ENCODE results near the gene RNF31. TPM values are rescaled to one million over a fixed set of nuclear protein-coding genes. Genes with fewer than 3 reads are reported as not detected.

Gene RNF31
- total RNA-seq, 1 experiment from 2014 or later = 69.6 TPM

DNA sequence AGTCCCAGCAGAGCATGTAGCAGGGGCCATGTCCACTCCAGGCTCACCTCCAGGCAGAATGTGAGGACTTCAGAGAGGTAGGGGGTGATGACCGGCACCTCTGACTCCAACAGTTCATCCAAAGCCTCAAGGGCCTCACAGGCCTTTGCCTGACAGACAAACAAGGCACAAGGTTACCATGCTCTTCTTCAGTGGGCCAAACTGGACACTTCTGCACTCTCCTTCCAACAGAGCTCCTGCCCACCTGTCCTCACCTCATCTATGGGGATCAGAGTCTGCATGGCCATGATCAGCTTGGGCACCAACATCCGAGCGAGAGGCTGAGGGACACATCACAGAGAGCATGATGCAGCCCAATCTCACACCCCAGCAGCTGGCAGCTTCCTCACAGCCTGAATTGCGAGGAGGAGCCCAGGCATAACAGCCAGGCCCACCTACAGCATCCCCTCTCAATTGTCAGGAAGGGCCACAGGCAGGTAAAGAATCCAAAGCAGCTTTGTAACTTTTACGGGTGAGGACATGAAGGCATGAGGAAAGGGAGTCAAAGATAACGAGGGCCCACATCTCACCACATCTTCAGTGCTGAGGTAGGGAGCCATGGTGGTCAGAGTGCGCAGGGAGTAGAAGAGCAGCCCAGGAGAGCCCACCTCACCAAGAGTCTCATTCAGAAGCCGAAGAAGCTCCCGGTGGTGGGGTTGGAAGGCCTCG lies 39.7 kb downstream of the RNF31 start:
- DNase-seq (no peak), ATAC-seq (no peak)
- TF ChIP-seq EZH2phosphoT487 (IDR thresholded peaks at IDR 0.05; ENCODE audit: borderline replicate concordance, low read length) (no peak), EZH2 (IDR thresholded peaks at IDR 0.05; ENCODE audit: low read length, unreplicated experiment) (no peak)
- TF ChIP-seq, protein P1, sequence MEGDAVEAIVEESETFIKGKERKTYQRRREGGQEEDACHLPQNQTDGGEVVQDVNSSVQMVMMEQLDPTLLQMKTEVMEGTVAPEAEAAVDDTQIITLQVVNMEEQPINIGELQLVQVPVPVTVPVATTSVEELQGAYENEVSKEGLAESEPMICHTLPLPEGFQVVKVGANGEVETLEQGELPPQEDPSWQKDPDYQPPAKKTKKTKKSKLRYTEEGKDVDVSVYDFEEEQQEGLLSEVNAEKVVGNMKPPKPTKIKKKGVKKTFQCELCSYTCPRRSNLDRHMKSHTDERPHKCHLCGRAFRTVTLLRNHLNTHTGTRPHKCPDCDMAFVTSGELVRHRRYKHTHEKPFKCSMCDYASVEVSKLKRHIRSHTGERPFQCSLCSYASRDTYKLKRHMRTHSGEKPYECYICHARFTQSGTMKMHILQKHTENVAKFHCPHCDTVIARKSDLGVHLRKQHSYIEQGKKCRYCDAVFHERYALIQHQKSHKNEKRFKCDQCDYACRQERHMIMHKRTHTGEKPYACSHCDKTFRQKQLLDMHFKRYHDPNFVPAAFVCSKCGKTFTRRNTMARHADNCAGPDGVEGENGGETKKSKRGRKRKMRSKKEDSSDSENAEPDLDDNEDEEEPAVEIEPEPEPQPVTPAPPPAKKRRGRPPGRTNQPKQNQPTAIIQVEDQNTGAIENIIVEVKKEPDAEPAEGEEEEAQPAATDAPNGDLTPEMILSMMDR (conservative IDR thresholded peaks at IDR 0.05; ENCODE audit: low read depth, low read length) = no peak
- no peaks in the 10 kb centered on the region for H3F3A ChIP-seq (ENCODE audit: low read length, unreplicated experiment)
- H3K9me2 ChIP-seq (replicated peaks; ENCODE audit: low read length) = no peaks in the 10 kb centered on the region
- H2AFZ ChIP-seq (ENCODE audit: low read length) = no peak overlapping the region
- no peaks in the 10 kb centered on the region for H3K27me3 ChIP-seq (ENCODE audit: low read length)
- no TSS peak for BruUV-seq (replicated peaks)
- POLR2A ChIA-PET (ENCODE audit: unreplicated experiment) = no interaction called here
- peak overlapping the region; percentile 86 for H3K4me2 ChIP-seq (ENCODE audit: low read length)
- peaks cover 24% of the 10 kb centered on the region; the same call in 1 of the 2 replicates for H3K36me3 ChIP-seq (ENCODE audit: low read depth, low read length)
- H3K4me1 ChIP-seq (ENCODE audit: insufficient read depth, low read length) = peaks cover 8% of the 10 kb centered on the region
- intact Hi-C loops (cut with micrococcal nuclease) = no loop called here
- CTCF ChIA-PET = no interaction called here
- H3K27ac ChIP-seq (ENCODE audit: low read length) = no peak overlapping the region
- H4K20me1 ChIP-seq (ENCODE audit: low read length) = no peaks in the 10 kb centered on the region
- peak overlapping the region; percentile 76; the same call in 1 of the 2 replicates for H3K4me3 ChIP-seq (ENCODE audit: low read length)
- H3K79me2 ChIP-seq (ENCODE audit: low read length) = peaks cover 34% of the 10 kb centered on the region
- no peak overlapping the region for H3K9ac ChIP-seq (ENCODE audit: low read length)
- H3K9me3 ChIP-seq (ENCODE audit: low read length) = no peaks in the 10 kb centered on the region

DNA sequence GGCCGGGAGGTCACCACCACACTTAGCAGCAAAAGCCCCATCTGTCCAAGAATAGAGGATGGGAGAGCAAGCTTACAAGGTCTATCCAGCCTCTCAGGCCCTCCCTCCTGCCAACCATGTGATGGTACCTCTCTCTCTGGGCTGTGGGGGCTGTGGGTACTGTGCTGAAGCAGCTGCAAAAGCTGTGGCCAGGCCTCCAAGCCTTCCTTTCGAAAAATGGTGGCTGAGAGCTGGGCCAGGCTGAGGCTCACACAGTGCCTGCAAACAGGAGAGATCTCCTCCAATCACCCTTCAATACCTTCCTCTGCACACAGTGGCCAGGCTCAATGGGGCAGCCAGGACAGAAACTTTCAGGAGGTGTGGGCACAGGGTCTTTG lies 40.2 kb downstream of the RNF31 start:
- CTCF ChIA-PET = no interaction called here
- Histone ChIP-seq H3K9ac (ENCODE audit: low read length) (peak overlapping the region; percentile 90), H2AFZ (ENCODE audit: low read length) (no peak overlapping the region)

DNA sequence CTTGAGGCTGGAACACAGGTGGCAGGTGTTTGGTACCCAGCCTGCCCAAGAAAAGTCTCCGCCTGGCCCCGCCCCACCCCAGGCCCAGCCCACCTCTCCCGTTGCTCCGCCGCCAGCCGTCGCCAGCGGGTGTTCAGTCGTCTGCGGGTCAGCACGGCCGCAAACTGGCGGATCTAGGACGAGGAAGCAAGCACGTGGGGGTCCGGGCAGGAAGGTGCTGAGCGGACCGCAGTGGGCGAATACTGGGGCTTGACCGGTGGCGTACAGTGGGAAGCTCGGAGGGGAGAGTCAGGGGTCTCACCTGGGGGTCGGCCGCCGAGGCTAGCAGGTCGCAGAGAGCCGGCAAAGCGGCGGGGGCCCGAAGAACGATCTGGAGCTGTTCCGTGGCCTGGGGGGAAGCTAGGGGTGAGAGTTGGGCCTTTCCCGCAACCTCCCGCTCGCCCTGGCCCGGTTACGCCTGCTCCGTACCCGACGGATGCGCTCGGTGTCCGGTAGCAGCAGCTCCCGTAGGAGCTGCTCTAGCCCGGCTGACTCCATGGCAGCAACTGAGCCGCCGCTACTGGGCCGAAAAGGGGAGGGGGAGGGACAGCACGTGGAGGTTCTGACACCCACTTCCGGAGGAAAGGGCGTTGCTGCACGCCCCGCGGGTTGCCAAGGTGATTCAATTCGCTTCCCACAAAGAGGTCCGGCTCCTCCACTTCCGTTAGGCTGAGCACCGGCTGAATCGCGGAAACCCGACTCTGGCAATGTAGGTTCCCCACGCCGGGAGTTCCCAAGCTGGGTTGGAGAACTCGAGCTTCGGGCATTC lies 41.2 kb downstream of the RNF31 start, which contains the start of gene IPO4:
Gene IPO4 (minus strand): TSS at position 566 of the 808 bp plus-strand sequence. CDS start 29 bp downstream, at position 537.
- no peaks in the 10 kb centered on the region for H3K27me3 ChIP-seq (ENCODE audit: low read length)

More for the DNA sequence above, 40.2 kb downstream of the RNF31 start:
- H3F3A ChIP-seq (ENCODE audit: low read length, unreplicated experiment) = no peaks in the 10 kb centered on the region
- ATAC-seq (no peak), DNase-seq (no peak)
- H3K9me3 ChIP-seq (ENCODE audit: low read length) = no peaks in the 10 kb centered on the region
- intact Hi-C loops (cut with micrococcal nuclease) = no loop called here
- BruUV-seq (replicated peaks) = no TSS peak
- TF ChIP-seq EZH2phosphoT487 (IDR thresholded peaks at IDR 0.05; ENCODE audit: borderline replicate concordance, low read length) = no peak
- POLR2A ChIA-PET (ENCODE audit: unreplicated experiment) = no interaction called here
- H3K4me2 ChIP-seq (ENCODE audit: low read length) = peak overlapping the region; percentile 86
- H4K20me1 ChIP-seq (ENCODE audit: low read length) = no peaks in the 10 kb centered on the region
- H3K36me3 ChIP-seq (ENCODE audit: low read depth, low read length) = peaks cover 24% of the 10 kb centered on the region; the same call in 1 of the 2 replicates
- no peak overlapping the region for H3K27ac ChIP-seq (ENCODE audit: low read length)
- no peaks in the 10 kb centered on the region for H3K9me2 ChIP-seq (replicated peaks; ENCODE audit: low read length)
- peak overlapping the region; percentile 76 for H3K4me3 ChIP-seq (ENCODE audit: low read length)
- peaks cover 39% of the 10 kb centered on the region for H3K79me2 ChIP-seq (ENCODE audit: low read length)
- no peaks in the 10 kb centered on the region for H3K27me3 ChIP-seq (ENCODE audit: low read length)
- H3K4me1 ChIP-seq (ENCODE audit: insufficient read depth, low read length) = peaks cover 8% of the 10 kb centered on the region

More for the DNA sequence above, 41.2 kb downstream of the RNF31 start, which contains the start of gene IPO4:
- BruUV-seq (replicated peaks) = TSS peak; percentile 69
- Histone ChIP-seq H3K4me1 (ENCODE audit: insufficient read depth, low read length) (peaks cover 8% of the 10 kb centered on the region), H3K4me2 (ENCODE audit: low read length) (peak within 1 kb of the TSS; percentile 86), H3K9ac (ENCODE audit: low read length) (peak within 1 kb of the TSS; percentile 90), H3F3A (ENCODE audit: low read length, unreplicated experiment) (no peaks in the 10 kb centered on the region), H3K27ac (ENCODE audit: low read length) (peak within 1 kb of the TSS; percentile 64), H3K9me2 (replicated peaks; ENCODE audit: low read length) (no peaks in the 10 kb centered on the region), H2AFZ (ENCODE audit: low read length) (peak within 1 kb of the TSS; percentile 54), H3K4me3 (ENCODE audit: low read length) (peak within 1 kb of the TSS; percentile 76), H3K79me2 (ENCODE audit: low read length) (peaks cover 44% of the 10 kb centered on the region), H3K9me3 (ENCODE audit: low read length) (no peaks in the 10 kb centered on the region), H4K20me1 (ENCODE audit: low read length) (no peaks in the 10 kb centered on the region), H3K36me3 (ENCODE audit: low read depth, low read length) (peaks cover 24% of the 10 kb centered on the region; the same call in 1 of the 2 replicates)
- POLR2A ChIA-PET (ENCODE audit: unreplicated experiment) = no interaction called here
- intact Hi-C loops (cut with micrococcal nuclease) = no loop called here
- TF ChIP-seq, protein P1 (conservative IDR thresholded peaks at IDR 0.05; ENCODE audit: low read depth, low read length) = no peak
- no peak for TF ChIP-seq EZH2phosphoT487 (IDR thresholded peaks at IDR 0.05; ENCODE audit: borderline replicate concordance, low read length)
- no peak for TF ChIP-seq EZH2 (IDR thresholded peaks at IDR 0.05; ENCODE audit: low read length, unreplicated experiment)
- CTCF ChIA-PET = no interaction called here
- DNase-seq = peak; percentile 98
- ATAC-seq = peak; percentile 90
